Lung (tissue), 12 donors: ENCODE results near the gene RERE. TPM values are rescaled to one million over a fixed set of nuclear protein-coding genes. Genes with fewer than 3 reads are reported as not detected.

Source experiments
- ATAC-seq: fragments of 200-7000 bp; cut with Tn5 transposase; one replicate; pipeline ENCODE4 v1.9.1; 2020; ENCODE audit warnings: moderate number of reproducible peaks; ENCODE audit not compliant: insufficient read depth, low FRiP score
- DNase-seq, 3 donors: peaks; one replicate each; pipeline ENCODE4 v3.0.0-alpha.2; 2013 to 2017
- H3K27ac ChIP-seq, 2 donors: one replicate each; pipeline ENCODE4 v1.5.1; 2013; ENCODE audit warnings: mild to moderate bottlenecking in 2 of 2, moderate library complexity in 2 of 2, control low read depth in 1 of 2, inconsistent platforms in 1 of 2, low read depth in 1 of 2, low read length in 1 of 2
- H3K27me3 ChIP-seq, 3 donors: one replicate each; pipeline ENCODE4 v1.5.1; 2013; ENCODE audit warnings: low read length in 2 of 3; ENCODE audit not compliant: control insufficient read depth in 3 of 3, insufficient read depth in 3 of 3
- H3K36me3 ChIP-seq, 4 donors: one replicate each; pipeline ENCODE4 v1.5.1; 2013; ENCODE audit warnings: low read length in 4 of 4, mild to moderate bottlenecking in 1 of 4, moderate library complexity in 1 of 4; ENCODE audit not compliant: control insufficient read depth in 4 of 4, insufficient read depth in 4 of 4
- H3K4me1 ChIP-seq, 5 donors: one replicate each; pipeline ENCODE4 v1.5.1; 2013; ENCODE audit warnings: low read length in 5 of 5, mild to moderate bottlenecking in 2 of 5, moderate library complexity in 1 of 5; ENCODE audit not compliant: control insufficient read depth in 5 of 5, insufficient read depth in 5 of 5
- H3K4me3 ChIP-seq: one replicate; pipeline ENCODE4 v1.5.1; 2013; ENCODE audit warnings: mild to moderate bottlenecking, control low read depth, moderate library complexity
- H3K9ac ChIP-seq, 2 donors: one replicate each; pipeline ENCODE4 v1.5.1; 2013; ENCODE audit warnings: low read length in 2 of 2, control low read depth in 1 of 2; ENCODE audit not compliant: insufficient read depth in 1 of 2
- H3K9me3 ChIP-seq, 4 donors: one replicate each; pipeline ENCODE4 v1.5.1; 2013; ENCODE audit warnings: low read length in 3 of 4, mild to moderate bottlenecking in 1 of 4, moderate library complexity in 1 of 4; ENCODE audit not compliant: control insufficient read depth in 4 of 4, insufficient read depth in 3 of 4
- WGBS, 2 donors: extraction: QIAGEN DNeasy Blood & Tissue Kit; methylation state at CpG; one replicate each; pipeline ENCODE4 v1.1.7; 2013; 5-methylcytosine and 5-hydroxymethylcytosine counted together
- polyA plus RNA-seq, 2 donors: library from polyadenylated mRNA; stranded (reverse); fragments of 200-250 nt; gene quantifications; one replicate each; pipeline ENCODE4 v1.2.1, GENCODE V29; 2013
- total RNA-seq, 2 donors: library from RNA; depleted of rRNA in 1 of 2; stranded (reverse); fragments of >200 nt in 1 of 2; gene quantifications; one replicate each; pipeline ENCODE4 v1.2.1, GENCODE V29; 2014 to 2021
- TF ChIP-seq, protein P1 (sequence below): IDR thresholded peaks from 2 replicates; pipeline ENCODE4 v1.5.1; 2012; ENCODE audit warnings: mild to moderate bottlenecking; ENCODE audit errors: control extremely low read depth, extremely low read depth
- donor health status: control.
- donor health status: control.
- donor health status: Bipolar disorder and iron deficiency.
- donor health status: healthy.
- donor health status: DM: yes; HTN: yes; CAD: no.

The RERE gene
- total and polyA plus RNA-seq, 4 donors, result 21.7 to 207 (median 57.5) TPM

DNA sequence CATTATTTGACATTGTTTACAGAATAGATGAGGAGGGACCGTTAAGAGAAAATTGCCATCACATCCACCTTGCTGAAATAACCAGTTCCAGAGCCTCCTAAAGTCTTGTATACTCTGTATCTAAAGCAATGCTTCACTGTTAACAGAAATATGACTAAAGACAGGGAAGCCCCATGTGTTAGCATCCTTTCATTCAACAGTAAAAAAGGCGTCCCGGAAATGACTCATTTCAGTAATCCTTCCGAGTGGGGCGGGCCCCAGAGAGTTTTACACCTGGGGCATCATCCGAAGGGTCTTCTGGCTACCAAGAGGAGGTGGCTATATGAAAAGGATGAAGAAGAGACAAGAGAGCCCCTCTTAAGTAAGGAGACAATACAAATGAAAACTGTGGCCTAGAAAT, 272.4 kb downstream of the RERE start:
- Histone ChIP-seq H3K9me3 (no peaks in the 10 kb centered on the region), H3K27ac (no peak overlapping the region), H3K4me3 (no peak overlapping the region), H3K9ac (no peak overlapping the region), H3K4me1 (peaks cover 0 to 3% (median 0%) of the 10 kb centered on the region in 5 donors), H3K27me3 (no peaks in the 10 kb centered on the region), H3K36me3 (peaks cover 0 to 16% (median 3%) of the 10 kb centered on the region in 4 donors)
- TF ChIP-seq, protein P1, sequence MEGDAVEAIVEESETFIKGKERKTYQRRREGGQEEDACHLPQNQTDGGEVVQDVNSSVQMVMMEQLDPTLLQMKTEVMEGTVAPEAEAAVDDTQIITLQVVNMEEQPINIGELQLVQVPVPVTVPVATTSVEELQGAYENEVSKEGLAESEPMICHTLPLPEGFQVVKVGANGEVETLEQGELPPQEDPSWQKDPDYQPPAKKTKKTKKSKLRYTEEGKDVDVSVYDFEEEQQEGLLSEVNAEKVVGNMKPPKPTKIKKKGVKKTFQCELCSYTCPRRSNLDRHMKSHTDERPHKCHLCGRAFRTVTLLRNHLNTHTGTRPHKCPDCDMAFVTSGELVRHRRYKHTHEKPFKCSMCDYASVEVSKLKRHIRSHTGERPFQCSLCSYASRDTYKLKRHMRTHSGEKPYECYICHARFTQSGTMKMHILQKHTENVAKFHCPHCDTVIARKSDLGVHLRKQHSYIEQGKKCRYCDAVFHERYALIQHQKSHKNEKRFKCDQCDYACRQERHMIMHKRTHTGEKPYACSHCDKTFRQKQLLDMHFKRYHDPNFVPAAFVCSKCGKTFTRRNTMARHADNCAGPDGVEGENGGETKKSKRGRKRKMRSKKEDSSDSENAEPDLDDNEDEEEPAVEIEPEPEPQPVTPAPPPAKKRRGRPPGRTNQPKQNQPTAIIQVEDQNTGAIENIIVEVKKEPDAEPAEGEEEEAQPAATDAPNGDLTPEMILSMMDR, result no peak
- no peak for ATAC-seq
- no peak for DNase-seq
- 92 to 94% methylated on average over 6 of the region's 6 CpGs for WGBS, 2 donors

DNA sequence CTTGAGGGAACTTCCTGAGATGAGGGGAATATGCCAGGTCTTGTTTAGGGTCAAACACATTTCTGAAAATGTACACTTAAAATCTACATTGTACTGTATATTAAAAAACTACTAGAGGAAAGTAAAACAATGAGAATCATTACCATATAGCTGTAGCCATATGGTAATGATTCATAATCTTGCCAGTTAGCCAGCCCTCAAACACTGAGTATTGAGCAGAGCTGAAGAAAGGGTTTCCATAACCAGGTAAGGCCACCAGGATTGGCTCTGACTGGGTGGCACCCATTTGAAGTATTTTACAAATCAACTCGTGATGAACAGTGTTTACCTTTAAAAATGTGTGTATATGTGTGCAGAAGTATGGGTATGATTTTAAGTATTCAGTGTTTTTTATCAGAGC, 272.8 kb downstream of the RERE start:
- Histone ChIP-seq H3K4me1 (peaks cover 0 to 2% (median 0%) of the 10 kb centered on the region in 5 donors), H3K27me3 (no peaks in the 10 kb centered on the region), H3K4me3 (no peak overlapping the region), H3K9ac (no peak overlapping the region), H3K9me3 (no peaks in the 10 kb centered on the region), H3K27ac (no peak overlapping the region), H3K36me3 (peaks cover 0 to 15% (median 3%) of the 10 kb centered on the region in 4 donors)
- ATAC-seq (no peak), DNase-seq (no peak)
- 67 to 81% methylated on average over 1 of the region's 1 CpG for WGBS, 2 donors
- TF ChIP-seq, protein P1, result no peak

DNA sequence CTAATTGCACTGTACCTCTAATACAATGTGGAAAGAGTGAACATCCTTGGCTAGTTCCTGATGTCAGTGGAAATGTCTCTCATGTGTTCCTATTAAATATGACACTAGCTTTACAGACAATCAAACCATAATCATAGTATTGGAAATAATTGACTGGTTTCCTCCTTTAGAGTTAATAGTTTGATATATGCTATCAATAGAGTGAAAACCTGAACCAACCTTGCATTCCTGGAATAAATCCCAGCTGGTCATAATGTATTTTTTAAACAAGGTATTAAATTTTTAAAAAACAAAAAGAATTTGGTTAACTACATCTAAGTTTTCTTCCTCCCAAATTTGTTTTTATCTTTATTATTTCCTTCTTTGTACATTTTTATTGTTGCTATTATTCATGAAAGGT, 273.5 kb downstream of the RERE start:
- H3K4me1 ChIP-seq, result no peaks in the 10 kb centered on the region
- TF ChIP-seq, protein P1, result no peak
- peaks cover 0 to 15% (median 3%) of the 10 kb centered on the region in 4 donors for H3K36me3 ChIP-seq
- no peak for DNase-seq
- no peaks in the 10 kb centered on the region for H3K9me3 ChIP-seq
- no peak overlapping the region for H3K4me3 ChIP-seq
- H3K27ac ChIP-seq, result no peak overlapping the region
- no peaks in the 10 kb centered on the region for H3K27me3 ChIP-seq
- no peak for ATAC-seq
- no peak overlapping the region for H3K9ac ChIP-seq

DNA sequence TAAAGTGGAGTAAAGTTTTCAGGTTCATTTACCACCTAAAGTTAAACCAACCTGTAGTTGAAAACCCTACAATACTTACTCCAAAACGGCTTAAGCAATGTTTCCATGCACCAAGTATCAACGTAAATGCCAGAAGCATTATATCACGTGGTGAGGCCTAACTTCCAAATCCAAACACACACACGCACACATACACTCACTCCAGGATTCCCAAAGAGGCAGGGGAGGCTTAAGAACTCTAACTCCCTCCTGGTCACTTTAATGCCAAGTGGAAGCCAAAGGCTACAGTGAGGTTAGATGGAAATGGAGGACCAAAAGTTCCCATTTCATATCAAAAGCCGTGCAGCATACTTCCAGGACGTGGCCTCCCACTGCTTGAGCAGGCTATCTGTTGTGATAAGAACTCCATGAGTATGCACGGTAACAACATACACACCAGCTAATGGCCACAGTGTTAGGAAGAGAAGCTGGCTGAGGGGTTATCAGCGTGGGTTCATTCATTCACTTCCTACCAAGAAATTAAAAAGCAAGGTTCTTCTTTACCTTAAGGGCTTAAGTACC, 275.4 kb downstream of the RERE start:
- H3K36me3 ChIP-seq, result peaks cover 0 to 15% (median 3%) of the 10 kb centered on the region in 4 donors
- H3K27ac ChIP-seq, result no peak overlapping the region
- H3K4me1 ChIP-seq, result peaks cover 0 to 7% (median 0%) of the 10 kb centered on the region in 5 donors
- DNase-seq (peak in 2 of 3 donors; percentile 44 to 61), ATAC-seq (no peak)
- H3K4me3 ChIP-seq, result no peak overlapping the region
- TF ChIP-seq, protein P1, result no peak
- WGBS, 2 donors, result 76 to 84% methylated on average over 8 of the region's 8 CpGs
- no peaks in the 10 kb centered on the region for H3K27me3 ChIP-seq
- H3K9ac ChIP-seq, result no peak overlapping the region
- no peaks in the 10 kb centered on the region for H3K9me3 ChIP-seq
